Gastroesophageal sphincter (tissue), 4 donors: ENCODE data around the gene ALOX12B. TPM values are rescaled to one million over a fixed set of nuclear protein-coding genes. Genes with fewer than 3 reads are reported as not detected.

Source experiments
- ATAC-seq: fragments of 150-250 bp; one replicate; pipeline ENCODE4 v1.9.1; 2016; ENCODE audit warnings: mild to moderate bottlenecking, moderate library complexity
- H3K27ac ChIP-seq, 4 donors: fragments of 200-600 bp; sonication (generic) in 3 of 4; 1 replicate in 3 of 4; 2 replicates in 1 of 4; pipeline ENCODE4 v1.5.1; 2016 to 2019
- H3K27me3 ChIP-seq: fragments of 200-600 bp; sonication (generic); one replicate; pipeline ENCODE4 v1.5.1; 2019
- H3K36me3 ChIP-seq, 2 donors: fragments of 200-600 bp; sonication (generic); one replicate each; pipeline ENCODE4 v1.5.1; 2019; ENCODE audit warnings: control low read depth in 1 of 2
- H3K4me1 ChIP-seq, 3 donors: fragments of 200-600 bp; sonication (generic); 1 replicate in 2 of 3; 2 replicates in 1 of 3; pipeline ENCODE4 v1.5.1; 2016 to 2019; ENCODE audit warnings: control low read depth in 2 of 3
- H3K4me3 ChIP-seq, 2 donors: fragments of 200-600 bp; sonication (generic); one replicate each; pipeline ENCODE4 v1.5.1; 2019; ENCODE audit warnings: mild to moderate bottlenecking in 1 of 2, moderate library complexity in 1 of 2
- H3K9me3 ChIP-seq, 3 donors: fragments of 200-600 bp; sonication (generic); one replicate each; pipeline ENCODE4 v1.5.1; 2017 to 2019; ENCODE audit warnings: control low read depth in 2 of 3
- EP300 ChIP-seq: sonication (generic); formaldehyde crosslinking; IDR thresholded peaks from one replicate; pipeline ENCODE4 v1.6.1; 2017; ENCODE audit warnings: antibody characterized with exemption, mild to moderate bottlenecking
- POLR2A ChIP-seq, 2 donors: fragments of 450-650 bp; IDR thresholded peaks; one replicate each; pipeline ENCODE4 v1.6.1; 2017; ENCODE audit warnings: antibody characterized with exemption in 2 of 2, mild to moderate bottlenecking in 2 of 2, moderate library complexity in 1 of 2
- POLR2AphosphoS5 ChIP-seq: sonication (generic); formaldehyde crosslinking; IDR thresholded peaks from one replicate; pipeline ENCODE4 v1.6.1; 2017; ENCODE audit warnings: antibody characterized with exemption
- WGBS, 2 donors: methylation state at CpG; one replicate each; pipeline ENCODE4 v1.1.5; 2018; ENCODE audit warnings: low coverage in 1 of 2; 5-methylcytosine and 5-hydroxymethylcytosine counted together
- total RNA-seq, 4 donors: library from RNA; depleted of rRNA; stranded (reverse); fragments of >200 nt; gene quantifications; one replicate each; pipeline ENCODE4 v1.1.0, GENCODE V29; 2016
- TF ChIP-seq, protein P1 (sequence below), 4 experiments: fragments of 200-600 bp in 2 of 4; fragments of 450-650 bp in 2 of 4; sonication (generic) in 1 of 4; IDR thresholded peaks; one replicate each; pipeline ENCODE4 v1.5.1; 2017 to 2019; ENCODE audit warnings: antibody characterized with exemption in 4 of 4, mild to moderate bottlenecking in 2 of 4, moderate library complexity in 2 of 4

The ALOX12B gene
- total RNA-seq, 4 donors from 2014 or later, result 0.17 TPM; not detected in 3

- WGBS, 2 donors, result 100% methylated on average over 2 of the region's 12 CpGs; no CpG with 5 or more reads in 1 of the 2 donors
- H3K27ac ChIP-seq, result no peak overlapping the region
- H3K27me3 ChIP-seq, result peaks cover 64% of the 10 kb centered on the region
- no peak for ATAC-seq
- TF ChIP-seq, protein P1, sequence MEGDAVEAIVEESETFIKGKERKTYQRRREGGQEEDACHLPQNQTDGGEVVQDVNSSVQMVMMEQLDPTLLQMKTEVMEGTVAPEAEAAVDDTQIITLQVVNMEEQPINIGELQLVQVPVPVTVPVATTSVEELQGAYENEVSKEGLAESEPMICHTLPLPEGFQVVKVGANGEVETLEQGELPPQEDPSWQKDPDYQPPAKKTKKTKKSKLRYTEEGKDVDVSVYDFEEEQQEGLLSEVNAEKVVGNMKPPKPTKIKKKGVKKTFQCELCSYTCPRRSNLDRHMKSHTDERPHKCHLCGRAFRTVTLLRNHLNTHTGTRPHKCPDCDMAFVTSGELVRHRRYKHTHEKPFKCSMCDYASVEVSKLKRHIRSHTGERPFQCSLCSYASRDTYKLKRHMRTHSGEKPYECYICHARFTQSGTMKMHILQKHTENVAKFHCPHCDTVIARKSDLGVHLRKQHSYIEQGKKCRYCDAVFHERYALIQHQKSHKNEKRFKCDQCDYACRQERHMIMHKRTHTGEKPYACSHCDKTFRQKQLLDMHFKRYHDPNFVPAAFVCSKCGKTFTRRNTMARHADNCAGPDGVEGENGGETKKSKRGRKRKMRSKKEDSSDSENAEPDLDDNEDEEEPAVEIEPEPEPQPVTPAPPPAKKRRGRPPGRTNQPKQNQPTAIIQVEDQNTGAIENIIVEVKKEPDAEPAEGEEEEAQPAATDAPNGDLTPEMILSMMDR (IDR thresholded peaks at IDR 0.05), result no peak
- no peak for TF ChIP-seq POLR2A (IDR thresholded peaks at IDR 0.05)
- no peak for TF ChIP-seq EP300
- no peak for TF ChIP-seq POLR2AphosphoS5
- no peaks in the 10 kb centered on the region for H3K9me3 ChIP-seq
- H3K4me1 ChIP-seq, result peaks cover 0 to 30% (median 15%) of the 10 kb centered on the region in 3 donors
- H3K4me3 ChIP-seq, result no peak overlapping the region
- H3K36me3 ChIP-seq, result no peaks in the 10 kb centered on the region
Observed at GRCh38 chr17:8071496-8071895, 16.0 kb downstream of the ALOX12B start.

- peaks cover 58% of the 10 kb centered on the region for H3K27me3 ChIP-seq
- 80 to 93% methylated on average over 3 of the region's 3 CpGs for WGBS, 2 donors
- no peak overlapping the region for H3K4me3 ChIP-seq
- H3K36me3 ChIP-seq, result no peaks in the 10 kb centered on the region
- no peak for TF ChIP-seq POLR2AphosphoS5
- TF ChIP-seq POLR2A (IDR thresholded peaks at IDR 0.05), result no peak
- ATAC-seq, result no peak
- peaks cover 0 to 25% (median 15%) of the 10 kb centered on the region in 3 donors for H3K4me1 ChIP-seq
- no peaks in the 10 kb centered on the region for H3K9me3 ChIP-seq
- peak overlapping the region in 1 of 4 donors; percentile 1 for H3K27ac ChIP-seq
Observed at GRCh38 chr17:8069587-8069860, 18.0 kb downstream of the ALOX12B start.

DNA sequence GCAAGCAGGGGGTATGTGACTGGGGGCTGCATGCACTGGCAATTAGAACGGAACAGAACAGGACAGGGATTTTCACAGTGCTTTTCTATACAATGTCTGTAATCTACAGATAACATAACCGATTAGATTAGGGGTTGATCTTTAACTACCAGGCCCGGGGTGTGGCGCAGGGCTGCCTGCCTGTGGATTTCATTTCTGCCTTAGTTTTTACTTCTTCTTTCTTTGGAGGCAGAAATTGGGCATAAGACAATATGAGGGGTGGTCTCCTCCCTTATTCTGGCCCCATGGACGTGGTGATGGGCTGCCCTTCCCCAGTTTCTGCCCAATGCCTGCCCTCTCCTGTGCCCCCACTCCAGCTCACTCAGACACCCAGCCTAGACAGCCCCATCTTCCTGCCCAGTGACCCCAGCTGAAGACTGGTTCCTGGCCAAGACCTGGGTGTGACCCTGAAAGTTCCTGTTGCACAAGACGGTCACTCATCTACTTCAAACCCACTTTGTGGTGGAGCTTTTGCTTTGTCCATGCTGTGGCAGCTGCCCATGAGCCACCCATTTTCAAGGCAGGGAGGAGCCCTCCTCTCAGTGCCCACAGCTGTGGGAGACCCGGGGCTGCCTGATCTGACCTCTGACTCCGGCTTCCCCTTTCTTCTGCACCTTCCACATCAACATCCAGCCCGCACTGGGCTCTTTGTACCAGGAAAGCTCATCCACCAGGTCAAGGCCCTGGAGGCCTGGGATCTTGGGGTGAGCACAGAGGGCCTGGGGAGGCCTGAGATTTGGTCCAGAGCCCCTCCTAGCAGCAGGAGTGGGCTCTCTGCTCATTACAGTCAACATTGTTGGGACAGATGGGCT is 18.6 kb downstream of the ALOX12B start:
- H3K36me3 ChIP-seq, result no peaks in the 10 kb centered on the region
- peaks cover 58% of the 10 kb centered on the region for H3K27me3 ChIP-seq
- H3K4me1 ChIP-seq, result peaks cover 0 to 19% (median 15%) of the 10 kb centered on the region in 3 donors
- no peaks in the 10 kb centered on the region for H3K9me3 ChIP-seq
- H3K4me3 ChIP-seq, result no peak overlapping the region
- no peak for TF ChIP-seq EP300
- TF ChIP-seq, protein P1 (IDR thresholded peaks at IDR 0.05), result no peak
- no peak for TF ChIP-seq POLR2A (IDR thresholded peaks at IDR 0.05)
- no peak for TF ChIP-seq POLR2AphosphoS5
- 70 to 91% methylated on average over 4 to 5 of the region's 9 CpGs for WGBS, 2 donors
- peak; percentile 54 for ATAC-seq
- H3K27ac ChIP-seq, result peak overlapping the region in 1 of 4 donors; percentile 1

DNA sequence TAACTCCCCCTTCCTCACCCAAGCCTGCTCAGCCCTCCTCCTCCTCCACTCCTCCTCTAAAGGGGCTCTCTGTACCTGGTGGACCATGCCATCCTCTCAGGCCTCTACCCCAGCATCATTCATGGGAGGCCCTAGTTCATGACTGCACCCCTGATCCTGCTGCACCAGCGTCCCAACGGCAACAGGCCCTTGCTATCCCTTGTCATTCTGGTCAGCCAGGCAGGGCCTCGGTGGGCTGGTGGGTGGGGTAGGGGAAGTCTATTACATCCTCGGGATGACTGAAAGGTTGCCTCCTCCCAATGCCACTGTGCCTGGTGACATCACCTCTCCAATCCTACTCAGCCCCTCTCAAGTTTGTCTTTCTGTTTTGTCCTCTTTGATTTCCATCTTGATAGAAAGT is 19.7 kb downstream of the ALOX12B start:
- no peak overlapping the region for H3K4me3 ChIP-seq
- H3K4me1 ChIP-seq, result peaks cover 0 to 10% (median 5%) of the 10 kb centered on the region in 3 donors
- ATAC-seq, result no peak
- TF ChIP-seq POLR2A (IDR thresholded peaks at IDR 0.05) (no peak), POLR2AphosphoS5 (no peak), EP300 (no peak)
- TF ChIP-seq, protein P1 (IDR thresholded peaks at IDR 0.05), result no peak
- no peaks in the 10 kb centered on the region for H3K9me3 ChIP-seq
- peaks cover 58% of the 10 kb centered on the region for H3K27me3 ChIP-seq
- H3K27ac ChIP-seq, result no peak overlapping the region
- no peaks in the 10 kb centered on the region for H3K36me3 ChIP-seq
- 31 to 57% methylated on average over 2 of the region's 4 CpGs for WGBS, 2 donors

DNA sequence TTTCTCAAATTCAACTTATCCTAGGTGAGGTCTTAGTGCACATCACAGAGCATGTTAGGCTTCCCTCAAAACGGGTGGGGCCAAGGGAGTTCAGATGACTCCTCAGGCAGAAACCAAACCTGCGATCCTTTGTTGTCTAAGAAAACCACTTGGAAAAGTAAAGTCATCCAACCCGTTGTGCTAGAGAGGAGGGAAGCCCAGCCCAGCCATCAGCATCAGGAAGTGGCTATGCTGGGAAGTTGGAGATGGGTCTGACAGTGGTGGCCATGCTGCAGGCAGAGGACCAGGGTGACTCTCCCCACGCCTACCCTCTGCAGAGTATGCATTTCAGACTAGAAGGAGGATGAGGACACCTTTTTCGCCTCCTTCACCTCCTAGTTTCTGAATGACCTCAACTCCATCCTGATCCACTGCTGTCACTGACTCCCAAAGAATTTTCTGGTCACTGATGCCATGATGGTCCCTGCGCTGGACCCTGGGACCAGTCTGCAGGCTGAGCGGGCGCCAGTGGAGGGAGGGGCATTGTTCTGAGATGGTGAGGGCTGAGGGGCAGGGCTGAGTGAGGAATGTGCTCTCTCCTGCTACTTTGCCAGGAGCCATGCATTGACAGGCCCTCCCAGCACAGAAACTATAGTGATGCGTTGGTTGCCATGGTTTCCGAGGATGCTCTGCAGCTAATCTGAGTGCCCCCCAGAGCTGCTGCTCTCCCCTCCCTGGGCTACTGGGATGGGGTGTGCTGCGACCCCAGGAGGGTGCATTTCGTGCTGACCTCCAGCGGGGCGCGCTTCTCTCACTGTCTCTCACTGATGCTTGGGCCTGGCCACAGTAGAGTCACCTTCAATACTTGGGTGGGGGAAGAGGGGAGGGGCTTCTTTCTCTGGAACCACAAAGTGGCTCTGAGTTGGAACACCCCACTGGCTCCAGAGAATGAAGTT is 20.4 kb downstream of the ALOX12B start:
- WGBS, 2 donors, result 29 to 60% methylated on average over 3 of the region's 15 CpGs
- no peak overlapping the region for H3K4me3 ChIP-seq
- H3K9me3 ChIP-seq, result no peaks in the 10 kb centered on the region
- H3K36me3 ChIP-seq, result no peaks in the 10 kb centered on the region
- peaks cover 0 to 10% (median 0%) of the 10 kb centered on the region in 3 donors for H3K4me1 ChIP-seq
- no peak for ATAC-seq
- TF ChIP-seq POLR2A (IDR thresholded peaks at IDR 0.05), result no peak
- no peak for TF ChIP-seq EP300
- TF ChIP-seq, protein P1 (IDR thresholded peaks at IDR 0.05), result no peak
- TF ChIP-seq POLR2AphosphoS5, result no peak
- H3K27ac ChIP-seq, result no peak overlapping the region
- peaks cover 58% of the 10 kb centered on the region for H3K27me3 ChIP-seq
